Choroid plexus epithelial cell (primary cell): Measurements from ENCODE around the gene NINJ2.

Source experiments
- DNase-seq: peaks from one replicate; pipeline ENCODE4 v3.0.0-alpha.2; 2010; ENCODE audit warnings: low read depth
- H3K4me3 ChIP-seq: 2 replicates; pipeline ENCODE4 v1.5.1; 2011; ENCODE audit warnings: low read depth, mild to moderate bottlenecking, control low read depth, low read length, moderate library complexity
- TF ChIP-seq, protein P1 (sequence below): conservative IDR thresholded peaks from 2 replicates; pipeline ENCODE4 v1.5.1; 2011; ENCODE audit warnings: low read depth, mild to moderate bottlenecking, control low read depth, inconsistent platforms, low read length, moderate library complexity

NINJ2 gene

GRCh38 chr12:611721-612120, 51.5 kb downstream of the NINJ2 start:
- no peak overlapping the region for H3K4me3 ChIP-seq
- DNase-seq, result no peak
- TF ChIP-seq, protein P1, sequence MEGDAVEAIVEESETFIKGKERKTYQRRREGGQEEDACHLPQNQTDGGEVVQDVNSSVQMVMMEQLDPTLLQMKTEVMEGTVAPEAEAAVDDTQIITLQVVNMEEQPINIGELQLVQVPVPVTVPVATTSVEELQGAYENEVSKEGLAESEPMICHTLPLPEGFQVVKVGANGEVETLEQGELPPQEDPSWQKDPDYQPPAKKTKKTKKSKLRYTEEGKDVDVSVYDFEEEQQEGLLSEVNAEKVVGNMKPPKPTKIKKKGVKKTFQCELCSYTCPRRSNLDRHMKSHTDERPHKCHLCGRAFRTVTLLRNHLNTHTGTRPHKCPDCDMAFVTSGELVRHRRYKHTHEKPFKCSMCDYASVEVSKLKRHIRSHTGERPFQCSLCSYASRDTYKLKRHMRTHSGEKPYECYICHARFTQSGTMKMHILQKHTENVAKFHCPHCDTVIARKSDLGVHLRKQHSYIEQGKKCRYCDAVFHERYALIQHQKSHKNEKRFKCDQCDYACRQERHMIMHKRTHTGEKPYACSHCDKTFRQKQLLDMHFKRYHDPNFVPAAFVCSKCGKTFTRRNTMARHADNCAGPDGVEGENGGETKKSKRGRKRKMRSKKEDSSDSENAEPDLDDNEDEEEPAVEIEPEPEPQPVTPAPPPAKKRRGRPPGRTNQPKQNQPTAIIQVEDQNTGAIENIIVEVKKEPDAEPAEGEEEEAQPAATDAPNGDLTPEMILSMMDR, result no peak

DNA sequence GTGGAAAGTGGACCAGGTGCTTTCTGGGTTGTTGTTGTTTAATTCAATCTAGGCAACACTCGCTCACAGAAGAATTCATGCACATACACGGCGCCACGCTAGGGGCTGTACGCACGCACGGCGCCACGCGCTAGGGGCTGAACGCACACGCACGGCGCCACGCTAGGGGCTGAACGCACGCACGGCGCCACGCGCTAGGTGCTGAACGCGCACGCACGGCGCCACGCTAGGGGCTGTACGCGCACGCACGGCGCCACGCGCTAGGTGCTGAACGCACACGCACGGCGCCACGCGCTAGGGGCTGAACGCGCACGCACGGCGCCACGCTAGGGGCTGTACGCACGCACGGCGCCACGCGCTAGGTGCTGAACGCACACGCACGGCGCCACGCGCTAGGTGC, 54.3 kb downstream of the NINJ2 start:
- no peak for DNase-seq
- TF ChIP-seq, protein P1, result no peak

DNA sequence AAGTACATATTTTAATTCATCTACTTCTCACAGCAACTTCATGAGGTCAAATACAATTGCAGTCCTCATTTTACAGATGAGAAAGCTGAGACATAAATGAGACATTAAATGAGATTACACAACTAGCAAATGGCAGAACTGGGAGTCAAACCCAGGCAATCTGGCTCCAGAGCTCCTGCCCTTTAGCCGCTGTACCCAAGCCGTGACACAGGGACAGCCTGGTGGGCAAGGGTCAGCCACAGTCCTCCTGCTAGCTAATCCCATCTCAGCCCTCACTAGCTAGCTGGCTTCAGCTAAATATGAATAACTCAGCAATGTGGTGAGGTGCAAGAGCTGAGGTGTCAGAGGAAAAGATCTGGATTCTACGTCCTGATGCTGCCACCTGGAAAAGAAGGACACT, 54.8 kb downstream of the NINJ2 start:
- H3K4me3 ChIP-seq, result no peak overlapping the region
- TF ChIP-seq, protein P1, result no peak
- no peak for DNase-seq

More for the DNA sequence above, 54.3 kb downstream of the NINJ2 start:
- H3K4me3 ChIP-seq, result no peak overlapping the region

GRCh38 chr12:607541-608001, 55.7 kb downstream of the NINJ2 start:
- H3K4me3 ChIP-seq, result no peak overlapping the region
- no peak for DNase-seq
- TF ChIP-seq, protein P1, result no peak

DNA sequence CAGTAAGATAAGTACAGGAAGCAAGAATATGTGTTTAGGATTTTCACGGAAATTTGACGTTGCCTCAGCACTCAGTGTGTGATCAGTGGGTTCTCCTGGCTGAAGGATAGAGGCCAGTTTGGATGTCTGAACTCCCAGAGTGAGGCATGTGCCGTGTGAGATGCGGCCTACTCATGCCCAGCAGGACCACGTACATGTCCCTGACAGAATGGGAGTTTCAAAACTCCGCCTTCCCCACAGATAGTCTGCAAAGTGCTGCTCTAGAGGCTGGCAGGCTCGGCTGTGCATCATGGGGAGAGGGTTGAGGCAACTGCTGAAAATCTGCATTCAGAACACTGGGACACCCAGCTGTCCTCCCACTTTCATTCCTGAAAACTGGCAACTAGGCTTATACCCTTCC, 58.3 kb downstream of the NINJ2 start:
- TF ChIP-seq, protein P1, result no peak
- no peak overlapping the region for H3K4me3 ChIP-seq
- no peak for DNase-seq

DNA sequence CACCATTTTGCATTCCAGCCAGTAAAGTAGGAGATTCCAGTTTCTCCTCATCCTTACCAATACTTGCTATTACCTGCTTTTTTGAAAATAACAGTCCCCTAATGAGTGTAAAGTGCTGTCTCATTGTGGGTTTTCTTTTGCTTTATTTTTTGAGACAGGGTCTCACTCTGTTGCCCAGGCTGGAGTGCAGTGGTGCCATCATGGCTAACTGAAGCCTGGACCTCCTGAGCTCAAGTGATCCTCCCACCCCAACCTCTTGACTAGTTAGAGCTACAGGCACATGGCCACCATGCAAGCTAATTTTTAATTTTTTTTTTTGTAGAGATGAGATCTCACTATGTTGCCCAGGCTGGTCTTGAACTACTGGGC, 60.6 kb downstream of the NINJ2 start:
- H3K4me3 ChIP-seq, result no peak overlapping the region
- DNase-seq, result no peak
- TF ChIP-seq, protein P1, result no peak

DNA sequence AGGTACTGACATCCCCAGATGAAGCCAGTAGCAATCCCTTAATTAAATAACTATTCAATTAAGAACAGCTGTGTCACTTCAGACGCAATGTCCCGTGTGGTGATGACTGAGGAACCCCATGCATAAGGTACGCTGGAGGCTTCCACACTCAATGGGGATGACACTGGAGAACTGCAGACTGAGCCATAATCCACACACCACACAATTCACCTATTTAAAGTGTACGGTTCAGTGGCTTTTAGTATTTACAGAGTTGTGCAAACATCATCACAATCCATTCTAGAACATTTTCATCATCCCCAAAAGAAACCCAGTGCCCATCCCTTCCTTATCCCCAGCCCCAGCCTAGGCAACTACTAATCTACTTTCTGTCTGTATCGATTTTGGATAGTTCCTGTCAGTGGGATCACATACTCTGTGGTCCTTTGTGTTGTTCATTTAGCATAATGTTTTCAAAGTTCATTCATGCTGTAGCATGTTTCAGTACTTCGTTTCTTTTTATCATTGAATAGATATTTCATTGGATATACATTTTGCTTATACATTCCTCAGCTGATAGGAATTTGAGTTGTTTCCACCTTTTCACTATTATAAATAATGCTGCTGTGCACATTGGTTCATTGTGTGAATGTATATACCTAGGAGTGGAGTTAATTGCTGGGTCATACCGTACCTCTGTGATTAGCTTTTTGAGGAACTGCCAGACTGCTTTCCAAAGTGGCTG, 61.1 kb downstream of the NINJ2 start:
- TF ChIP-seq, protein P1, result no peak
- DNase-seq, result no peak

More for the DNA sequence above, 61.1 kb downstream of the NINJ2 start:
- H3K4me3 ChIP-seq, result no peak overlapping the region
